Esophagus (tissue), 2 donors: ENCODE data around the gene TRPC4. TPM values are rescaled to one million over a fixed set of nuclear protein-coding genes. Genes with fewer than 3 reads are reported as not detected.
A peak's percentile ranks its signal among the peaks of the same experiment; 100 is the strongest.
"Not testable (repeated sequence)": the region's sequence is repeated elsewhere in the genome, so short reads cannot be mapped to it uniquely, and the experiment has no call there.

Source experiments
- H3K27ac ChIP-seq, 2 donors: one replicate each; pipeline ENCODE4 v1.5.1; 2013; ENCODE audit warnings: low read depth in 2 of 2, mild to moderate bottlenecking in 2 of 2, inconsistent platforms in 1 of 2, low read length in 1 of 2, moderate library complexity in 1 of 2
- H3K27me3 ChIP-seq, 2 donors: one replicate each; pipeline ENCODE4 v1.6.1; 2013; ENCODE audit warnings: low read length in 2 of 2, control low read depth in 1 of 2, mild to moderate bottlenecking in 1 of 2; ENCODE audit not compliant: insufficient read depth in 2 of 2, control insufficient read depth in 1 of 2
- H3K36me3 ChIP-seq, 2 donors: one replicate each; pipeline ENCODE4 v1.6.1; 2013; ENCODE audit warnings: low read length in 1 of 2; ENCODE audit not compliant: control insufficient read depth in 2 of 2, insufficient read depth in 2 of 2
- H3K4me1 ChIP-seq, 2 donors: one replicate each; pipeline ENCODE4 v1.6.1; 2013; ENCODE audit warnings: low read length in 1 of 2; ENCODE audit not compliant: control insufficient read depth in 2 of 2, insufficient read depth in 2 of 2
- H3K4me3 ChIP-seq, 2 donors: one replicate each; pipeline ENCODE4 v1.5.1; 2013; ENCODE audit warnings: low read length in 2 of 2, mild to moderate bottlenecking in 2 of 2, low read depth in 1 of 2, moderate library complexity in 1 of 2
- H3K9me3 ChIP-seq, 2 donors: one replicate each; pipeline ENCODE4 v1.6.1; 2013; ENCODE audit warnings: mild to moderate bottlenecking in 2 of 2, low read depth in 1 of 2, low read length in 1 of 2, moderate library complexity in 1 of 2; ENCODE audit not compliant: control insufficient read depth in 2 of 2, insufficient read depth in 1 of 2
- WGBS, 2 donors: extraction: QIAGEN DNeasy Blood & Tissue Kit; methylation state at CpG; one replicate each; pipeline ENCODE4 v1.1.7; 2013; 5-methylcytosine and 5-hydroxymethylcytosine counted together
- polyA plus RNA-seq, 2 donors: library from polyadenylated mRNA; stranded (reverse); fragments of 200-250 nt; gene quantifications; one replicate each; pipeline ENCODE4 v1.2.3, GENCODE V29; 2013
- donor health status: healthy with polysubstance abuse.
- donor health status: Bipolar disorder and iron deficiency.

The TRPC4 gene
- polyA plus RNA-seq, 2 donors, result 0.04 to 0.06 TPM

GRCh38 chr13:37868691-37869505, 674 bp downstream of the TRPC4 start:
- peak overlapping the region in 1 of 2 donors; percentile 41 for H3K27ac ChIP-seq
- H3K9me3 ChIP-seq, result no peaks in the 10 kb centered on the region
- no peaks in the 10 kb centered on the region for H3K36me3 ChIP-seq
- peak overlapping the region; percentile 12 to 31 for H3K4me3 ChIP-seq
- peaks cover 2 to 5% of the 10 kb centered on the region in 2 donors for H3K4me1 ChIP-seq
- H3K27me3 ChIP-seq, result peaks cover 2 to 5% of the 10 kb centered on the region in 2 donors
- 10 to 18% methylated on average over 27 of the region's 27 CpGs for WGBS, 2 donors

GRCh38 chr13:37863708-37864107, 5.9 kb downstream of the TRPC4 start:
- no peaks in the 10 kb centered on the region for H3K36me3 ChIP-seq
- no peak overlapping the region for H3K27ac ChIP-seq
- H3K9me3 ChIP-seq, result no peaks in the 10 kb centered on the region
- WGBS, 2 donors, result 95 to 96% methylated on average over 1 of the region's 1 CpG
- H3K4me1 ChIP-seq, result no peaks in the 10 kb centered on the region
- no peak overlapping the region for H3K4me3 ChIP-seq
- peaks cover 0 to 2% of the 10 kb centered on the region in 2 donors for H3K27me3 ChIP-seq

- no peaks in the 10 kb centered on the region for H3K4me1 ChIP-seq
- WGBS, 2 donors, result 89 to 90% methylated on average over 4 of the region's 4 CpGs
- H3K27me3 ChIP-seq, result no peaks in the 10 kb centered on the region
- no peaks in the 10 kb centered on the region for H3K36me3 ChIP-seq
- H3K9me3 ChIP-seq, result peaks cover 0 to 2% of the 10 kb centered on the region in 2 donors
- H3K27ac ChIP-seq, result no peak overlapping the region
- H3K4me3 ChIP-seq, result no peak overlapping the region
Observed at GRCh38 chr13:37835392-37835791, 34.2 kb downstream of the TRPC4 start.

- 62 to 74% methylated on average over 4 of the region's 4 CpGs for WGBS, 2 donors
- H3K27ac ChIP-seq, result no peak overlapping the region
- no peaks in the 10 kb centered on the region for H3K27me3 ChIP-seq
- peaks cover 0 to 2% of the 10 kb centered on the region in 2 donors for H3K9me3 ChIP-seq
- no peaks in the 10 kb centered on the region for H3K4me1 ChIP-seq
- no peaks in the 10 kb centered on the region for H3K36me3 ChIP-seq
- H3K4me3 ChIP-seq, result no peak overlapping the region
Observed at GRCh38 chr13:37833411-37833810, 36.2 kb downstream of the TRPC4 start.

GRCh38 chr13:37816276-37816675, 53.3 kb downstream of the TRPC4 start:
- 57 to 67% methylated on average over 1 of the region's 1 CpG for WGBS, 2 donors
- no peak overlapping the region for H3K4me3 ChIP-seq
- no peaks in the 10 kb centered on the region for H3K36me3 ChIP-seq
- no peaks in the 10 kb centered on the region for H3K4me1 ChIP-seq
- H3K27ac ChIP-seq, result no peak overlapping the region
- no peaks in the 10 kb centered on the region for H3K9me3 ChIP-seq
- H3K27me3 ChIP-seq, result no peaks in the 10 kb centered on the region

GRCh38 chr13:37811441-37811840, 58.1 kb downstream of the TRPC4 start:
- Histone ChIP-seq H3K9me3 (no peaks in the 10 kb centered on the region), H3K4me3 (no peak overlapping the region), H3K36me3 (no peaks in the 10 kb centered on the region), H3K27ac (no peak overlapping the region), H3K27me3 (no peaks in the 10 kb centered on the region), H3K4me1 (no peaks in the 10 kb centered on the region)
- WGBS, 2 donors, result 67 to 72% methylated on average over 2 of the region's 2 CpGs

- H3K9me3 ChIP-seq, result no peaks in the 10 kb centered on the region
- no peaks in the 10 kb centered on the region for H3K27me3 ChIP-seq
- no peak overlapping the region for H3K4me3 ChIP-seq
- no peak overlapping the region for H3K27ac ChIP-seq
- H3K36me3 ChIP-seq, result no peaks in the 10 kb centered on the region
- no peaks in the 10 kb centered on the region for H3K4me1 ChIP-seq
- 62 to 65% methylated on average over 3 of the region's 3 CpGs for WGBS, 2 donors
Observed at GRCh38 chr13:37806666-37807065, 62.9 kb downstream of the TRPC4 start.

- Histone ChIP-seq H3K27ac (no peak overlapping the region), H3K9me3 (no peaks in the 10 kb centered on the region), H3K27me3 (no peaks in the 10 kb centered on the region), H3K4me3 (no peak overlapping the region), H3K36me3 (no peaks in the 10 kb centered on the region), H3K4me1 (no peaks in the 10 kb centered on the region)
- 67 to 72% methylated on average over 3 of the region's 3 CpGs for WGBS, 2 donors
Observed at GRCh38 chr13:37797631-37798030, 71.9 kb downstream of the TRPC4 start.

GRCh38 chr13:37796795-37797194, 72.8 kb downstream of the TRPC4 start:
- H3K27ac ChIP-seq, H3K4me1 ChIP-seq, H3K9me3 ChIP-seq, H3K27me3 ChIP-seq, H3K4me3 ChIP-seq, H3K36me3 ChIP-seq: not testable (repeated sequence)
- WGBS, 2 donors, result 85 to 88% methylated on average over 4 of the region's 4 CpGs

GRCh38 chr13:37795326-37795725, 74.2 kb downstream of the TRPC4 start:
- Histone ChIP-seq H3K36me3 (no peaks in the 10 kb centered on the region), H3K27ac (no peak overlapping the region), H3K4me3 (no peak overlapping the region), H3K9me3 (no peaks in the 10 kb centered on the region), H3K4me1 (no peaks in the 10 kb centered on the region), H3K27me3 (no peaks in the 10 kb centered on the region)
